ENCODE measurements around the gene ZC3HAV1.

The ZC3HAV1 gene

DNA sequence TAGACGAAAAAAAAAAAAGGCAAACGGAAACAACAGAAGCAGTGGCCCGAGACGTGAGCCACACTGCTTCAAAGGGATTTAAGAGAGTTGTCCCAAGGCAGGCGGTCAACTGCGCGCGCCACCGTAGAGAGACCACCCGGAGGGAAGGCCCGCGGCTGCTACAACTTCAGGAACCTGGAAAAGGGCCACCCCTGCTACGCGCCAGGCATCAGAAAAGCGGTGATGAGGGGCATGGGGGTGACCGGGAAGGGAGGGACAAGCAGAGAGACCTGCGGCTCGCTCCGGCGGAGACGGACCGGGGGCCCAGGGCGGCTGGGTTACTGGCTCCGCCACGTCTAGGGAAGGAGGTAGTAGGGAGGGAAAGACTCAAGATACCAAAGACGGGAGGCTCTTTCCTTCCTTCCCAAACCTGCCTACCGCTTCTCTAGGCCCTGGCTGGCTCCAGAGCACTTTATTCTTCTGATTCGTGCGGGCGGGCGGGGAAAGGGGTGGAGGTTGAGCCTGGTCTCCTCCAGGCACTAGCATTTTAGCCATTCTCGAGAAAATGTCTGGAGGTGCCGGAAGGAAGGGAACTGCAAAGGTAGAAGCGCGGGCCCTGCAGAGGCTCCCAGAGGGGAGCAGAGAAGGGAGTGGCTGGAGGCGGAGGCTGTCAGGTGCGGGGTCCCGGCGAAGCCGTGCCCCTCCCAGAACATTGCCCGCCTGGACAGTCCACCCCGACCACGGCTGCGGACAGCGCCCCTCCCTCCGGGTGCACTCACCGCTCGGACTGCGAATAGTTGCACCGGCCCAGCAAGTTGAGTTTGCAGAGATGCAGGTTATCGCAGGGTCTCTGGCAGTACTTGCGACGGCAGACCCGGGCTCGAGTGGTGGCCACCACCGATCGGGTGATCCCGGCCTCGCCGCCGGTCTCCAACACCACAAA is 993 bp downstream of the ZC3HAV1 start (continued):
- TF ChIP-seq ZNF658 (tag by site-specific recombination; IDR thresholded peaks at IDR 0.05), result no peak
- 0 out of 2 replicates have a peak, but pooled peaks have one; percentile 21 for TF ChIP-seq ZNF366 (tag by site-specific recombination; conservative IDR thresholded peaks at IDR 0.05)
- TF ChIP-seq ZNF133 (tag by site-specific recombination; IDR thresholded peaks at IDR 0.05), result no peak
- TF ChIP-seq ZNF664 (tag by site-specific recombination; IDR thresholded peaks at IDR 0.05), result no peak
- TF ChIP-seq, protein P1, sequence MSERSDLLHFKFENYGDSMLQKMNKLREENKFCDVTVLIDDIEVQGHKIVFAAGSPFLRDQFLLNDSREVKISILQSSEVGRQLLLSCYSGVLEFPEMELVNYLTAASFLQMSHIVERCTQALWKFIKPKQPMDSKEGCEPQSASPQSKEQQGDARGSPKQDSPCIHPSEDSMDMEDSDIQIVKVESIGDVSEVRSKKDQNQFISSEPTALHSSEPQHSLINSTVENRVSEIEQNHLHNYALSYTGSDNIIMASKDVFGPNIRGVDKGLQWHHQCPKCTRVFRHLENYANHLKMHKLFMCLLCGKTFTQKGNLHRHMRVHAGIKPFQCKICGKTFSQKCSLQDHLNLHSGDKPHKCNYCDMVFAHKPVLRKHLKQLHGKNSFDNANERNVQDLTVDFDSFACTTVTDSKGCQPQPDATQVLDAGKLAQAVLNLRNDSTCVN (tag by site-specific recombination; optimal IDR thresholded peaks at IDR 0.05), result no peak
- no peak for TF ChIP-seq ZNF660 (tag by site-specific recombination; IDR thresholded peaks at IDR 0.05)
- no peak for TF ChIP-seq ZBTB48 (tag by site-specific recombination; IDR thresholded peaks at IDR 0.05)
- TF ChIP-seq SP2 (tag by site-specific recombination; IDR thresholded peaks at IDR 0.05), result peak; percentile 47; the same call in 1 of the 2 replicates
- TF ChIP-seq ZNF341 (tag by site-specific recombination; IDR thresholded peaks at IDR 0.05; ENCODE audit: low read depth), result peak; percentile 71
- no peak for TF ChIP-seq ZNF16 (tag by site-specific recombination; IDR thresholded peaks at IDR 0.05; ENCODE audit: low read depth)
- TF ChIP-seq ZNF184 (tag by site-specific recombination; IDR thresholded peaks at IDR 0.05), result no peak
- TF ChIP-seq, protein P2, sequence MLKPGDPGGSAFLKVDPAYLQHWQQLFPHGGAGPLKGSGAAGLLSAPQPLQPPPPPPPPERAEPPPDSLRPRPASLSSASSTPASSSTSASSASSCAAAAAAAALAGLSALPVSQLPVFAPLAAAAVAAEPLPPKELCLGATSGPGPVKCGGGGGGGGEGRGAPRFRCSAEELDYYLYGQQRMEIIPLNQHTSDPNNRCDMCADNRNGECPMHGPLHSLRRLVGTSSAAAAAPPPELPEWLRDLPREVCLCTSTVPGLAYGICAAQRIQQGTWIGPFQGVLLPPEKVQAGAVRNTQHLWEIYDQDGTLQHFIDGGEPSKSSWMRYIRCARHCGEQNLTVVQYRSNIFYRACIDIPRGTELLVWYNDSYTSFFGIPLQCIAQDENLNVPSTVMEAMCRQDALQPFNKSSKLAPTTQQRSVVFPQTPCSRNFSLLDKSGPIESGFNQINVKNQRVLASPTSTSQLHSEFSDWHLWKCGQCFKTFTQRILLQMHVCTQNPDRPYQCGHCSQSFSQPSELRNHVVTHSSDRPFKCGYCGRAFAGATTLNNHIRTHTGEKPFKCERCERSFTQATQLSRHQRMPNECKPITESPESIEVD (tag by site-specific recombination; IDR thresholded peaks at IDR 0.05), result no peak
- TF ChIP-seq SETDB1 (IDR thresholded peaks at IDR 0.05; ENCODE audit: insufficient read length, low read length), result no peak
- TF ChIP-seq, protein P3, sequence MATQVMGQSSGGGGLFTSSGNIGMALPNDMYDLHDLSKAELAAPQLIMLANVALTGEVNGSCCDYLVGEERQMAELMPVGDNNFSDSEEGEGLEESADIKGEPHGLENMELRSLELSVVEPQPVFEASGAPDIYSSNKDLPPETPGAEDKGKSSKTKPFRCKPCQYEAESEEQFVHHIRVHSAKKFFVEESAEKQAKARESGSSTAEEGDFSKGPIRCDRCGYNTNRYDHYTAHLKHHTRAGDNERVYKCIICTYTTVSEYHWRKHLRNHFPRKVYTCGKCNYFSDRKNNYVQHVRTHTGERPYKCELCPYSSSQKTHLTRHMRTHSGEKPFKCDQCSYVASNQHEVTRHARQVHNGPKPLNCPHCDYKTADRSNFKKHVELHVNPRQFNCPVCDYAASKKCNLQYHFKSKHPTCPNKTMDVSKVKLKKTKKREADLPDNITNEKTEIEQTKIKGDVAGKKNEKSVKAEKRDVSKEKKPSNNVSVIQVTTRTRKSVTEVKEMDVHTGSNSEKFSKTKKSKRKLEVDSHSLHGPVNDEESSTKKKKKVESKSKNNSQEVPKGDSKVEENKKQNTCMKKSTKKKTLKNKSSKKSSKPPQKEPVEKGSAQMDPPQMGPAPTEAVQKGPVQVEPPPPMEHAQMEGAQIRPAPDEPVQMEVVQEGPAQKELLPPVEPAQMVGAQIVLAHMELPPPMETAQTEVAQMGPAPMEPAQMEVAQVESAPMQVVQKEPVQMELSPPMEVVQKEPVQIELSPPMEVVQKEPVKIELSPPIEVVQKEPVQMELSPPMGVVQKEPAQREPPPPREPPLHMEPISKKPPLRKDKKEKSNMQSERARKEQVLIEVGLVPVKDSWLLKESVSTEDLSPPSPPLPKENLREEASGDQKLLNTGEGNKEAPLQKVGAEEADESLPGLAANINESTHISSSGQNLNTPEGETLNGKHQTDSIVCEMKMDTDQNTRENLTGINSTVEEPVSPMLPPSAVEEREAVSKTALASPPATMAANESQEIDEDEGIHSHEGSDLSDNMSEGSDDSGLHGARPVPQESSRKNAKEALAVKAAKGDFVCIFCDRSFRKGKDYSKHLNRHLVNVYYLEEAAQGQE (tag by site-specific recombination; IDR thresholded peaks at IDR 0.05), result peak; percentile 71
- TF ChIP-seq, protein P4, sequence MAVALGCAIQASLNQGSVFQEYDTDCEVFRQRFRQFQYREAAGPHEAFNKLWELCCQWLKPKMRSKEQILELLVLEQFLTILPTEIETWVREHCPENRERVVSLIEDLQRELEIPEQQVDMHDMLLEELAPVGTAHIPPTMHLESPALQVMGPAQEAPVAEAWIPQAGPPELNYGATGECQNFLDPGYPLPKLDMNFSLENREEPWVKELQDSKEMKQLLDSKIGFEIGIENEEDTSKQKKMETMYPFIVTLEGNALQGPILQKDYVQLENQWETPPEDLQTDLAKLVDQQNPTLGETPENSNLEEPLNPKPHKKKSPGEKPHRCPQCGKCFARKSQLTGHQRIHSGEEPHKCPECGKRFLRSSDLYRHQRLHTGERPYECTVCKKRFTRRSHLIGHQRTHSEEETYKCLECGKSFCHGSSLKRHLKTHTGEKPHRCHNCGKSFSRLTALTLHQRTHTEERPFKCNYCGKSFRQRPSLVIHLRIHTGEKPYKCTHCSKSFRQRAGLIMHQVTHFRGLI (tag by site-specific recombination; IDR thresholded peaks at IDR 0.05), result no peak
- TF ChIP-seq ZNF596 (tag by site-specific recombination; IDR thresholded peaks at IDR 0.05), result 0 out of 2 replicates have a peak, but pooled peaks have one; percentile 9
- TF ChIP-seq, protein P5, sequence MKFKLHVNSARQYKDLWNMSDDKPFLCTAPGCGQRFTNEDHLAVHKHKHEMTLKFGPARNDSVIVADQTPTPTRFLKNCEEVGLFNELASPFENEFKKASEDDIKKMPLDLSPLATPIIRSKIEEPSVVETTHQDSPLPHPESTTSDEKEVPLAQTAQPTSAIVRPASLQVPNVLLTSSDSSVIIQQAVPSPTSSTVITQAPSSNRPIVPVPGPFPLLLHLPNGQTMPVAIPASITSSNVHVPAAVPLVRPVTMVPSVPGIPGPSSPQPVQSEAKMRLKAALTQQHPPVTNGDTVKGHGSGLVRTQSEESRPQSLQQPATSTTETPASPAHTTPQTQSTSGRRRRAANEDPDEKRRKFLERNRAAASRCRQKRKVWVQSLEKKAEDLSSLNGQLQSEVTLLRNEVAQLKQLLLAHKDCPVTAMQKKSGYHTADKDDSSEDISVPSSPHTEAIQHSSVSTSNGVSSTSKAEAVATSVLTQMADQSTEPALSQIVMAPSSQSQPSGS (tag by site-specific recombination; IDR thresholded peaks at IDR 0.05; ENCODE audit: low read depth), result no peak
- TF ChIP-seq GLIS2 (tag by site-specific recombination; IDR thresholded peaks at IDR 0.05), result peak; percentile 53; the same call in 1 of the 2 replicates
- no peak for TF ChIP-seq ZNF350 (tag by site-specific recombination; IDR thresholded peaks at IDR 0.05)
- TF ChIP-seq ZNF114 (tag by site-specific recombination; IDR thresholded peaks at IDR 0.05), result no peak
- no peak for TF ChIP-seq OVOL3 (tag by site-specific recombination; IDR thresholded peaks at IDR 0.05)
- TF ChIP-seq ZNF394 (tag by site-specific recombination; IDR thresholded peaks at IDR 0.05; ENCODE audit: borderline replicate concordance), result no peak
- TF ChIP-seq, protein P6, sequence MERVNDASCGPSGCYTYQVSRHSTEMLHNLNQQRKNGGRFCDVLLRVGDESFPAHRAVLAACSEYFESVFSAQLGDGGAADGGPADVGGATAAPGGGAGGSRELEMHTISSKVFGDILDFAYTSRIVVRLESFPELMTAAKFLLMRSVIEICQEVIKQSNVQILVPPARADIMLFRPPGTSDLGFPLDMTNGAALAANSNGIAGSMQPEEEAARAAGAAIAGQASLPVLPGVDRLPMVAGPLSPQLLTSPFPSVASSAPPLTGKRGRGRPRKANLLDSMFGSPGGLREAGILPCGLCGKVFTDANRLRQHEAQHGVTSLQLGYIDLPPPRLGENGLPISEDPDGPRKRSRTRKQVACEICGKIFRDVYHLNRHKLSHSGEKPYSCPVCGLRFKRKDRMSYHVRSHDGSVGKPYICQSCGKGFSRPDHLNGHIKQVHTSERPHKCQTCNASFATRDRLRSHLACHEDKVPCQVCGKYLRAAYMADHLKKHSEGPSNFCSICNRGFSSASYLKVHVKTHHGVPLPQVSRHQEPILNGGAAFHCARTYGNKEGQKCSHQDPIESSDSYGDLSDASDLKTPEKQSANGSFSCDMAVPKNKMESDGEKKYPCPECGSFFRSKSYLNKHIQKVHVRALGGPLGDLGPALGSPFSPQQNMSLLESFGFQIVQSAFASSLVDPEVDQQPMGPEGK (tag by site-specific recombination; IDR thresholded peaks at IDR 0.05), result no peak
- TF ChIP-seq, protein P7, sequence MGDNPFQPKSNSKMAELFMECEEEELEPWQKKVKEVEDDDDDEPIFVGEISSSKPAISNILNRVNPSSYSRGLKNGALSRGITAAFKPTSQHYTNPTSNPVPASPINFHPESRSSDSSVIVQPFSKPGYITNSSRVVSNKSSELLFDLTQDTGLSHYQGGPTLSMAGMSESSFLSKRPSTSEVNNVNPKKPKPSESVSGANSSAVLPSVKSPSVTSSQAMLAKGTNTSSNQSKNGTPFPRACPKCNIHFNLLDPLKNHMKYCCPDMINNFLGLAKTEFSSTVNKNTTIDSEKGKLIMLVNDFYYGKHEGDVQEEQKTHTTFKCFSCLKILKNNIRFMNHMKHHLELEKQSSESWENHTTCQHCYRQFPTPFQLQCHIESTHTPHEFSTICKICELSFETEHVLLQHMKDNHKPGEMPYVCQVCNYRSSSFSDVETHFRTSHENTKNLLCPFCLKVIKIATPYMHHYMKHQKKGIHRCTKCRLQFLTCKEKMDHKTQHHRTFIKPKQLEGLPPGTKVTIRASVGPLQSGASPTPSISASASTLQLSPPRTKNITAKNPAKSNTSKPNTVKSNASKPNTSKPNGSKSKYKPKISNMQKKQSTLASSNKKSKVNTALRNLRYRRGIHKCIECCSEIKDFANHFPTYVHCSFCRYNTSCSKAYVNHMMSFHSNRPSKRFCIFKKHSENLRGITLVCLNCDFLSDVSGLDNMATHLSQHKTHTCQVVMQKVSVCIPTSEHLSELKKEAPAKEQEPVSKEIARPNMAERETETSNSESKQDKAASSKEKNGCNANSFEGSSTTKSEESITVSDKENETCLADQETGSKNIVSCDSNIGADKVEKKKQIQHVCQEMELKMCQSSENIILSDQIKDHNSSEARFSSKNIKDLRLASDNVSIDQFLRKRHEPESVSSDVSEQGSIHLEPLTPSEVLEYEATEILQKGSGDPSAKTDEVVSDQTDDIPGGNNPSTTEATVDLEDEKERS (tag by site-specific recombination; IDR thresholded peaks at IDR 0.05), result no peak

Measured in HEK293 (cell line).